GM23248 (cell line): ENCODE results near the gene GPR132. TPM values are rescaled to one million over a fixed set of nuclear protein-coding genes. Genes with fewer than 3 reads are reported as not detected.

Source experiments
- DNase-seq: peaks from one replicate; pipeline ENCODE4 v3.0.0-alpha.2; 2015
- H2AFZ ChIP-seq: fragments of 200-600 bp; sonication (generic); 2 replicates; pipeline ENCODE4 v1.6.1; 2016; ENCODE audit warnings: antibody characterized with exemption
- H3F3A ChIP-seq: fragments of 200-600 bp; sonication (generic); 2 replicates; pipeline ENCODE4 v1.6.1; 2016; ENCODE audit warnings: mild to moderate bottlenecking, antibody characterized with exemption, mixed run types; ENCODE audit not compliant: insufficient read depth
- H3K27ac ChIP-seq: fragments of 200-600 bp; sonication (generic); 2 replicates; pipeline ENCODE4 v1.5.1; 2016; ENCODE audit warnings: mild to moderate bottlenecking
- H3K27me3 ChIP-seq: fragments of 200-600 bp; sonication (generic); replicated peaks from 2 replicates; pipeline ENCODE4 v1.6.1; 2016; ENCODE audit warnings: mild to moderate bottlenecking; ENCODE audit not compliant: insufficient read depth
- H3K36me3 ChIP-seq: fragments of 200-600 bp; sonication (generic); 2 replicates; pipeline ENCODE4 v1.6.1; 2016; ENCODE audit warnings: low read depth, mild to moderate bottlenecking
- H3K4me1 ChIP-seq: fragments of 200-600 bp; sonication (generic); 2 replicates; pipeline ENCODE4 v1.6.1; 2016; ENCODE audit warnings: mild to moderate bottlenecking; ENCODE audit not compliant: insufficient read depth
- H3K4me2 ChIP-seq: fragments of 200-600 bp; sonication (generic); one replicate; pipeline ENCODE4 v1.6.1; 2016; ENCODE audit warnings: mild to moderate bottlenecking; ENCODE audit not compliant: unreplicated experiment
- H3K4me3 ChIP-seq: fragments of 200-600 bp; sonication (generic); 2 replicates; pipeline ENCODE4 v1.5.1; 2016; ENCODE audit warnings: mild to moderate bottlenecking
- H3K79me2 ChIP-seq: fragments of 200-600 bp; sonication (generic); 2 replicates; pipeline ENCODE4 v1.6.1; 2016; ENCODE audit warnings: mild to moderate bottlenecking; ENCODE audit not compliant: insufficient read depth
- H3K9ac ChIP-seq: fragments of 200-600 bp; sonication (generic); 2 replicates; pipeline ENCODE4 v1.6.1; 2016; ENCODE audit warnings: mild to moderate bottlenecking
- H3K9me2 ChIP-seq: fragments of 200-600 bp; sonication (generic); 2 replicates; pipeline ENCODE4 v1.6.1; 2016; ENCODE audit warnings: mixed run types, mild to moderate bottlenecking, moderate library complexity; ENCODE audit not compliant: insufficient read depth
- H3K9me3 ChIP-seq: fragments of 200-600 bp; sonication (generic); one replicate; pipeline ENCODE4 v1.6.1; 2017; ENCODE audit warnings: low read depth
- H4K20me1 ChIP-seq: fragments of 200-600 bp; sonication (generic); 2 replicates; pipeline ENCODE4 v1.6.0; 2016; ENCODE audit not compliant: insufficient read depth
- EZH2 ChIP-seq: fragments of 200-600 bp; sonication (generic); IDR thresholded peaks from 2 replicates; pipeline ENCODE4 v1.6.1; 2018; ENCODE audit warnings: antibody characterized with exemption, mild to moderate bottlenecking; ENCODE audit not compliant: insufficient read depth, poor library complexity, severe bottlenecking
- EZH2phosphoT487 ChIP-seq: fragments of 200-600 bp; sonication (generic); IDR thresholded peaks from 2 replicates; pipeline ENCODE4 v1.6.1; 2018; ENCODE audit warnings: antibody characterized with exemption, moderate library complexity, mild to moderate bottlenecking, low read depth; ENCODE audit not compliant: insufficient read depth
- WGBS, 2 experiments: methylation state at CpG; one replicate each; pipeline ENCODE4 v1.1.6; 2015 to 2017; ENCODE audit warnings: low lambda C conversion rate in 2 of 2, low coverage in 1 of 2; ENCODE audit errors: missing lambda C conversion rate in 2 of 2; 5-methylcytosine and 5-hydroxymethylcytosine counted together
- in situ Hi-C: fragments of 300-500 bp; cut with MboI; formaldehyde crosslinking; loops from 2 replicates; pipeline ENCODE4 v1.15.0; 2020
- polyA plus RNA-seq: library from polyadenylated mRNA; unstranded; fragments of >200 nt; fragmentation: Nextera tagmentation; extraction: Ambion mirVana; gene quantifications from 2 replicates; pipeline ENCODE4 v1.2.1, GENCODE V29; 2016
- total RNA-seq: library from RNA; depleted of rRNA; stranded (reverse); fragments of >200 nt; shearing (Covaris generic); gene quantifications from 2 replicates; pipeline ENCODE4 v1.2.3, GENCODE V29; 2014

The GPR132 gene
- total and polyA plus RNA-seq, 2 experiments from 2014 or later, result not detected

DNA sequence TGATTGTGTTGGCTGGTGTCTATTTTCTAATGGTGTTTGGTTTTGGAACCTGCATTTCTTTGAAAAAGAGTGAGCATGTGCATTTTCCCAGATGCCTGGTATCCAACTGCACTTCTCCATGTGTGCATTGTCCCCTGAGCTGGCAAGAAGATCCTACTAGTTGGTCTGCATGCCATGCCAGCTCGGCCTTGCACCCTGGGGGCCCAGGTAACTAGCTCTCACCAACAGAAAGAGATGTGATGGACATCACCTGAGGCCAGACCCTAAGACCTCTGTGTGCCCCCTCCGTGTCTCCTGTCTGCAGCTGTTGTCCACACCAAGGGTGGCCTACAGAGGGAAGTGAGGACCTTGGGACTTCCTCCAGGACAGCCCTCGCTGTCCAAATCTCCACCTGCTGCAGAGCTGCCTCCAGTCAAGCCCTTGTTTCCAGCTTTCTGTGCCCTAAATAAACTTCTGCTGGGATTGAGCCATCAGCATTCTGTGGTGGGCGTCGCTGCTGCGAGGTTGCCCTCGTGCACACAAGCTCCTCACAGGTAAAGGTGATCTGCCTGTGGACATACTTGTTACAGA, 30.1 kb upstream of the GPR132 start:
- Histone ChIP-seq H3K27ac (no peak overlapping the region), H3K4me1 (peaks cover 21% of the 10 kb centered on the region), H3K9me3 (no peaks in the 10 kb centered on the region), H2AFZ (no peak overlapping the region), H3K4me2 (no peak overlapping the region), H3F3A (peaks cover 6% of the 10 kb centered on the region), H3K36me3 (no peaks in the 10 kb centered on the region), H4K20me1 (no peaks in the 10 kb centered on the region), H3K9ac (no peak overlapping the region), H3K9me2 (no peaks in the 10 kb centered on the region), H3K4me3 (no peak overlapping the region), H3K79me2 (no peaks in the 10 kb centered on the region), H3K27me3 (no peaks in the 10 kb centered on the region)
- in situ Hi-C loops, result no loop called here
- TF ChIP-seq EZH2phosphoT487 (no peak), EZH2 (no peak)
- WGBS, 2 experiments, result 94% methylated on average over 7 of the region's 7 CpGs
- no peak for DNase-seq

DNA sequence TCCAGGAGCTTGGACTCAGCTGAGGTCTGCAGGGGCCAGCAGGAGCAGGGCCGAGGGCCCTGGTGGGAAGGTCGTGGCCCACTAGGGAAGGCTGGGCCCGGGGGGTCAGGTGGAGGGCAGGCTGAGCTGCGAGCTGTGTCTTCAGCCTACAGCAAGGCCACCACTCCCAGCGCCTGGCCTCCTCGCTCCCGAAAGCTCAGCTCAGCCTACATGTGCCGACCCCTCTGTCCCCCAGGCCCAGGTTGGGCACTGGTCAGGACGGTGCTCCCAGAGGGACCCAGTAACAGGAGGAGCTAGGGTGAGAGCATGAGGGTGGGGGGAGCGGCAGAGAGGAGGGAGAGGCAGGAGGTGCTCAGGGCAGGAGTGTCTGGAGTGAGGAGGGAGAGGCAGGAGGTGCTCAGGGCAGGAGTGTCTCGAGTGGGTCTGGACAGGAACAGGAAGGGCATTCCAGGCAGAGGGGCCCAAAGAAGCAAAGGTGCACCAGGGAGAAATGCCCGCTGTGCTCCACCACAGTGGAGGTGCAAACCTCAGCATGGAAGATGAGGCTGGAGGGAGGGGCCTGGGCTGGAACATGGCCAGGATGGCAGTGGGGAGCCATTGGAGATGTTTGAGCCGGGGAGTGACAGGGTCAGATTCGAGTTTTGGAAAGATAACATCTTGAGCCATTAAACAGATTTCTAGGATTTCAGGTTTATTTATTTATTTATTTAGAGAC, 29.1 kb upstream of the GPR132 start:
- Histone ChIP-seq H3K79me2 (no peaks in the 10 kb centered on the region), H3K9me3 (no peaks in the 10 kb centered on the region), H3K4me2 (peak overlapping the region; percentile 82), H3K4me3 (peak overlapping the region; percentile 93), H3F3A (peaks cover 6% of the 10 kb centered on the region), H3K27me3 (no peaks in the 10 kb centered on the region), H3K4me1 (peaks cover 21% of the 10 kb centered on the region), H2AFZ (peak overlapping the region; percentile 83), H3K9ac (peak overlapping the region; percentile 94), H3K27ac (no peak overlapping the region; the same call in 1 of the 2 replicates), H4K20me1 (no peaks in the 10 kb centered on the region), H3K9me2 (no peaks in the 10 kb centered on the region), H3K36me3 (no peaks in the 10 kb centered on the region)
- TF ChIP-seq EZH2 (no peak), EZH2phosphoT487 (no peak)
- no peak for DNase-seq
- in situ Hi-C loops, result no loop called here
- 78 to 79% methylated on average over 14 of the region's 14 CpGs for WGBS, 2 experiments

DNA sequence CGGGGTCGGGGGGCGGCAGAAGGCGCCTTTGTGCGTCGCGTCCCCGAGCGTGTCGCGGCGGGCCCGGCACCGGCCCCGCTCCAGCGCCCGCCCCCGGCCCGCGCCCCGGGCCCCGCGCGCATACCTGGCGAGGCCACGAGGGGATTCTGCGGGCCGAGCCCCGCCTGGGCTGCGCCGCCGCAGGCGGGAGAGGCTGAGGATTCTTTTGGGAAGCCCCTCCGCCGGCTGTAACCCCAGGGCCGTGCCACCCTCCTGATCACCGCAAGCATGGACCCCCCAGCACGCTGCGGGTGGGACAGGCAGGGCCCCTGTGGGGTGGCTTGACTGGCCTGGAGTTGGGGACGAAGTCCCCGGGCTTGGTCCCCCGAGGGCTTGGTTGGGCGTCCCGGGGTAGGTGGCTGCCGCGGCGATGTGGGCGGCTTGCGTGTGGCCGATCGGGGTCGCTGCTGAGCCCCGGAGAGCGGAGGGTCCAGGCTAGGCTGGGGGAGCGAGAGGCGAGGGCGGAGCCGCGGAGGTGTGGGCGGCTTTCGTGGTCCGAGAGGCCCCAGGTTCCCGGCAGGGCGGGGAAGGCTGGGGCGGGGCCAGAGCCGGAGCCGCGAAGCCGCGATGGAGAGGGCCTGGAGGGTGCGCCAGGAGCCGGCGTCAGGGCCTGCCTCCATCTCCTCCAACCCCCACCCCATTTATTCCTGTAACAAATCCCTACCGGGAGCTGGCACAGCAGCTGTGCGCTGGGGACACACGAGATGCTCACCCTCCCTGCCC, 28.4 kb upstream of the GPR132 start:
- H3K9me2 ChIP-seq, result no peaks in the 10 kb centered on the region
- H3K4me1 ChIP-seq, result peaks cover 24% of the 10 kb centered on the region
- TF ChIP-seq EZH2 (no peak), EZH2phosphoT487 (no peak)
- H3K27ac ChIP-seq, result peak overlapping the region; percentile 72
- H3K4me2 ChIP-seq, result peak overlapping the region; percentile 82
- H3K9me3 ChIP-seq, result no peaks in the 10 kb centered on the region
- H3F3A ChIP-seq, result peaks cover 8% of the 10 kb centered on the region
- in situ Hi-C loops, result no loop called here
- WGBS, 2 experiments, result 2 to 4% methylated on average over 21 to 69 of the region's 76 CpGs
- no peaks in the 10 kb centered on the region for H4K20me1 ChIP-seq
- peak overlapping the region; percentile 83 for H2AFZ ChIP-seq
- peak overlapping the region; percentile 94 for H3K9ac ChIP-seq
- H3K36me3 ChIP-seq, result no peaks in the 10 kb centered on the region
- H3K79me2 ChIP-seq, result no peaks in the 10 kb centered on the region
- H3K4me3 ChIP-seq, result peak overlapping the region; percentile 93
- H3K27me3 ChIP-seq, result no peaks in the 10 kb centered on the region
- peak; percentile 87 for DNase-seq

DNA sequence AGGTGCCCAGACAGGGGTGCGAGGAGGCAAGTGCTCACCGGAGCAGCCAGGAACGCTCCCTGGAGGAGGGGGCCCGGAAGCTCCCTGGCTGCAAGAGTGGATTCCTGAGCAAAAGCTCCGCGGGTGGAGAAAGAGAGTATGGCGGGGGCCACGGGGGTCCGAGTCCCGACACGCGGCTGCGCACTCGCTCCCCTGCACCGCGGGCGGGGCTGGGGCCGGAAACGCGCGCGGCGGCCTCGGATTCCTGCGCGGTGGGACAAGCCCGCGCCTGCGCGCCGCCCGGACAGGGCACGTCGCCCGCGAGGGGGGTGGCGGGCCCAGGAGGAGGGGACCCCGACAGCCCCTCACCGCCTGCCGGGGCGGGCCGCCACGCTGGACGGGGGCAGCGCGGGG, 27.8 kb upstream of the GPR132 start:
- H3K9me3 ChIP-seq, result no peaks in the 10 kb centered on the region
- H3F3A ChIP-seq, result peaks cover 11% of the 10 kb centered on the region
- H3K4me2 ChIP-seq, result peak overlapping the region; percentile 90
- WGBS, 2 experiments, result 1% methylated on average over 29 to 45 of the region's 46 CpGs
- H3K4me1 ChIP-seq, result peaks cover 30% of the 10 kb centered on the region
- TF ChIP-seq EZH2 (no peak), EZH2phosphoT487 (no peak)
- peak; percentile 82 for DNase-seq
- H3K36me3 ChIP-seq, result no peaks in the 10 kb centered on the region
- H3K9me2 ChIP-seq, result no peaks in the 10 kb centered on the region
- no peaks in the 10 kb centered on the region for H3K79me2 ChIP-seq
- peak overlapping the region; percentile 93 for H3K4me3 ChIP-seq
- no peaks in the 10 kb centered on the region for H4K20me1 ChIP-seq
- H2AFZ ChIP-seq, result peak overlapping the region; percentile 67; the same call in 1 of the 2 replicates
- no peaks in the 10 kb centered on the region for H3K27me3 ChIP-seq
- H3K27ac ChIP-seq, result peak overlapping the region; percentile 60
- H3K9ac ChIP-seq, result peak overlapping the region; percentile 94
- in situ Hi-C loops, result no loop called here
